GM12875 (cell line): ENCODE results near the gene RTN4R.
A peak's percentile ranks its signal among the peaks of the same experiment; 100 is the strongest.
"Not testable (repeated sequence)": the region's sequence is repeated elsewhere in the genome, so short reads cannot be mapped to it uniquely, and the experiment has no call there.

Experiments used
- H3K4me3 ChIP-seq: one replicate; pipeline ENCODE4 v1.5.1; 2011; ENCODE audit warnings: low read depth, low read length, control low read depth
- CTCF ChIP-seq: IDR thresholded peaks from 2 replicates; pipeline ENCODE4 v1.5.1; 2011; ENCODE audit warnings: low read depth, mild to moderate bottlenecking, control low read depth, inconsistent platforms, low read length, moderate library complexity, borderline replicate concordance; ENCODE audit not compliant: insufficient read depth

Gene RTN4R

GRCh38 chr22:20268279-20269012, at the start of gene RTN4R:
TSS of gene RTN4R (minus strand) at chr22:20268318. CDS start at chr22:20268092, 226 bp downstream.
- H3K4me3 ChIP-seq, result no peak within 1 kb of the TSS
- TF ChIP-seq CTCF, result peak; percentile 83

- H3K4me3 ChIP-seq, result not testable (repeated sequence)
- peak; percentile 36; the same call in 1 of the 2 replicates for TF ChIP-seq CTCF
These were observed 49.4 kb upstream of the RTN4R start for GRCh38 chr22:20317402-20318042.

GRCh38 chr22:20316844-20317401, 48.8 kb upstream of the RTN4R start:
- no peak for TF ChIP-seq CTCF
- H3K4me3 ChIP-seq, result no peak overlapping the region

GRCh38 chr22:20316217-20316843, 48.2 kb upstream of the RTN4R start:
- TF ChIP-seq CTCF, result no peak
- H3K4me3 ChIP-seq, result no peak overlapping the region

GRCh38 chr22:20315337-20316216, 47.5 kb upstream of the RTN4R start:
- H3K4me3 ChIP-seq, result no peak overlapping the region
- no peak for TF ChIP-seq CTCF

GRCh38 chr22:20314741-20315336, 46.7 kb upstream of the RTN4R start:
- not testable (repeated sequence) for H3K4me3 ChIP-seq

GRCh38 chr22:20314206-20314605, 46.1 kb upstream of the RTN4R start:
- H3K4me3 ChIP-seq, result not testable (repeated sequence)

GRCh38 chr22:20313306-20314077, 45.4 kb upstream of the RTN4R start:
- not testable (repeated sequence) for H3K4me3 ChIP-seq
